WTC11 (cell line): ENCODE results near the gene FAF1. TPM values are rescaled to one million over a fixed set of nuclear protein-coding genes. Genes with fewer than 3 reads are reported as not detected.

Experiments used
- ATAC-seq: fragments of 200-7000 bp; cut with Tn5 transposase; 2 replicates; pipeline ENCODE4 v1.10.0; 2021; ENCODE audit warnings: mild to moderate bottlenecking, moderate library complexity
- CTCF ChIA-PET: fragments of 300-600 bp; sonication (Branson Sonifier 250); formaldehyde crosslinking; loops from one replicate; lab custom pipeline; 2021; ENCODE audit warnings: antibody characterized with exemption; lab: Charles Lee
- POLR2A ChIA-PET: fragments of 350-600 bp; sonication (Branson Sonifier 250); formaldehyde crosslinking; loops from one replicate; lab custom pipeline; 2021; ENCODE audit warnings: antibody characterized with exemption; lab: Charles Lee
- DNase-seq: peaks from one replicate; pipeline ENCODE4 v3.0.0; 2021; ENCODE audit warnings: low spot score
- H3K27ac Mint-ChIP-seq: 2 replicates; pipeline ENCODE4 v1.8.0; 2021; ENCODE audit warnings: mixed read lengths
- H3K27me3 Mint-ChIP-seq: 2 replicates; pipeline ENCODE4 v1.8.0; 2021; ENCODE audit warnings: low read depth, mild to moderate bottlenecking, moderate library complexity, mixed read lengths
- H3K36me3 Mint-ChIP-seq: 2 replicates; pipeline ENCODE4 v1.8.0; 2021; ENCODE audit warnings: mixed read lengths
- H3K4me1 Mint-ChIP-seq: 2 replicates; pipeline ENCODE4 v1.8.0; 2022; ENCODE audit warnings: mixed read lengths
- H3K4me3 Mint-ChIP-seq: 2 replicates; pipeline ENCODE4 v1.8.0; 2021; ENCODE audit warnings: mild to moderate bottlenecking, moderate library complexity, mixed read lengths
- H3K9me3 Mint-ChIP-seq: 2 replicates; pipeline ENCODE4 v1.8.0; 2021; ENCODE audit warnings: mixed read lengths
- CREM ChIP-seq: sonication (generic); formaldehyde crosslinking; IDR thresholded peaks from 2 replicates; pipeline ENCODE4 v1.8.1; 2022; ENCODE audit warnings: mild to moderate bottlenecking, missing genetic modification reagents, moderate library complexity
- IRF2 ChIP-seq: sonication (generic); formaldehyde crosslinking; IDR thresholded peaks from 2 replicates; pipeline ENCODE4 v1.8.0; 2022; ENCODE audit warnings: low read depth, missing genetic modification reagents, borderline replicate concordance
- MYBL2 ChIP-seq: sonication (generic); formaldehyde crosslinking; IDR thresholded peaks from 2 replicates; pipeline ENCODE4 v1.8.1; 2023; ENCODE audit warnings: mild to moderate bottlenecking, moderate library complexity, missing genetic modification reagents
- NFATC4 ChIP-seq: fragments of 250-450 bp; sonication (Bioruptor Pico); IDR thresholded peaks from 2 replicates; pipeline ENCODE4 v1.9.0; 2021; ENCODE audit warnings: mild to moderate bottlenecking
- RORB ChIP-seq: fragments of 250-450 bp; sonication (Bioruptor Pico); IDR thresholded peaks from 2 replicates; pipeline ENCODE4 v1.9.0; 2021; ENCODE audit warnings: mild to moderate bottlenecking
- SP1 ChIP-seq: sonication (generic); formaldehyde crosslinking; conservative IDR thresholded peaks from 2 replicates; pipeline ENCODE4 v1.8.1; 2022; ENCODE audit warnings: missing genetic modification reagents
- TEAD4 ChIP-seq: sonication (generic); formaldehyde crosslinking; IDR thresholded peaks from 2 replicates; pipeline ENCODE4 v1.8.0; 2022; ENCODE audit warnings: mild to moderate bottlenecking, missing genetic modification reagents
- ZNF121 ChIP-seq: sonication (generic); formaldehyde crosslinking; IDR thresholded peaks from 2 replicates; pipeline ENCODE4 v1.8.0; 2023; ENCODE audit warnings: missing genetic modification reagents
- ZNF232 ChIP-seq: sonication (generic); formaldehyde crosslinking; IDR thresholded peaks from 2 replicates; pipeline ENCODE4 v1.8.0; 2022; ENCODE audit warnings: mild to moderate bottlenecking, missing genetic modification reagents
- total RNA-seq: library from RNA; stranded (reverse); gene quantifications from 3 replicates; pipeline ENCODE4 v1.2.3, GENCODE V29; 2021
- TF ChIP-seq, protein P1 (sequence below): sonication (generic); formaldehyde crosslinking; IDR thresholded peaks from 2 replicates; pipeline ENCODE4 v1.8.0; 2022; ENCODE audit warnings: mild to moderate bottlenecking, missing genetic modification reagents
- TF ChIP-seq, protein P2 (sequence below): fragments of 250-450 bp; sonication (Bioruptor Pico); IDR thresholded peaks from 2 replicates; pipeline ENCODE4 v1.8.0; 2021; ENCODE audit warnings: mild to moderate bottlenecking
- TF ChIP-seq, protein P3 (sequence below): sonication (generic); formaldehyde crosslinking; IDR thresholded peaks from 2 replicates; pipeline ENCODE4 v1.8.1; 2023; ENCODE audit warnings: mild to moderate bottlenecking, missing genetic modification reagents
- TF ChIP-seq, protein P4 (sequence below): fragments of 250-450 bp; sonication (Bioruptor Pico); conservative IDR thresholded peaks from 2 replicates; pipeline ENCODE4 v1.9.0; 2021; ENCODE audit warnings: mild to moderate bottlenecking
- TF ChIP-seq, protein P5 (sequence below): sonication (generic); formaldehyde crosslinking; IDR thresholded peaks from 2 replicates; pipeline ENCODE4 v1.8.1; 2022; ENCODE audit warnings: low read depth, mild to moderate bottlenecking, moderate library complexity, missing genetic modification reagents, borderline replicate concordance
- TF ChIP-seq, protein P6 (sequence below): fragments of 200-600 bp; IDR thresholded peaks from 2 replicates; pipeline ENCODE4 v1.8.0; 2022; ENCODE audit warnings: antibody characterized with exemption
- TF ChIP-seq, protein P7 (sequence below): fragments of 250-450 bp; sonication (Bioruptor Pico); IDR thresholded peaks from 2 replicates; pipeline ENCODE4 v1.9.0; 2021; ENCODE audit warnings: moderate library complexity, mild to moderate bottlenecking, inconsistent platforms, borderline replicate concordance

Gene FAF1
- total RNA-seq, 1 experiment from 2014 or later = 53.5 TPM

DNA sequence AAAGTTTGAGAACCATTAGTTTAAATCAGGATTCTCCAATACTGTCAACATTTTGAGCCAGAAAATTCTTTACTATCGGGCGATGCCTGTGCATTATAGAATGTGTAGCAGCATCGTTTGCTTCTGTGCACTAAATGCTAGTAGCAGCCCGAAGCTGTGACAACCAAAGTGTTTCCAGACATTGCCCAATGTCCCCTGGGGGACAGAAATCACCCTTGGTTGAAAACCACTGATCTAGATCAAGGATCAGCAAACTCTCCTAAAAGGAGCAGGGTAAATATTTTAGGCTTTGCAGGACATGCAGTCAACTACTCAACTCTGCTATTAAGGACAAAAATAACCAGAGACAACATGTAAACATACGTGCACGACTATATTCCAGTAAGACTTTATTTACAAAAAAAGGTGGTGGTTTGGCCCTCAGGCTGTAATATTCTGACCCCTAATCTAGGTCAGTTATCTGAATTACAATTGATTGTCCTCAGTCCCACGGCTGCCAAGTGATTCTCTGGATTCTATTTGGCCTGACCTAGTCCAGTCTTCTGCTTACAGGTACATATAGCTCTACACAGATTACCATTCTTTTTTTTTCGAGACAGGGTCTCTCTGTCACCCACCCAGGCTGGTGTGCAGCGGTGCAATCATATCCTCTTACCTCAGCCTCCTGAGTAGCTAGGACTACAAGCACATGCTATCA lies 10.6 kb downstream of the FAF1 start:
- TF ChIP-seq, protein P1, sequence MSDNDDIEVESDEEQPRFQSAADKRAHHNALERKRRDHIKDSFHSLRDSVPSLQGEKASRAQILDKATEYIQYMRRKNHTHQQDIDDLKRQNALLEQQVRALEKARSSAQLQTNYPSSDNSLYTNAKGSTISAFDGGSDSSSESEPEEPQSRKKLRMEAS (CRISPR knock-in tag) = no peak
- TF ChIP-seq, protein P2, sequence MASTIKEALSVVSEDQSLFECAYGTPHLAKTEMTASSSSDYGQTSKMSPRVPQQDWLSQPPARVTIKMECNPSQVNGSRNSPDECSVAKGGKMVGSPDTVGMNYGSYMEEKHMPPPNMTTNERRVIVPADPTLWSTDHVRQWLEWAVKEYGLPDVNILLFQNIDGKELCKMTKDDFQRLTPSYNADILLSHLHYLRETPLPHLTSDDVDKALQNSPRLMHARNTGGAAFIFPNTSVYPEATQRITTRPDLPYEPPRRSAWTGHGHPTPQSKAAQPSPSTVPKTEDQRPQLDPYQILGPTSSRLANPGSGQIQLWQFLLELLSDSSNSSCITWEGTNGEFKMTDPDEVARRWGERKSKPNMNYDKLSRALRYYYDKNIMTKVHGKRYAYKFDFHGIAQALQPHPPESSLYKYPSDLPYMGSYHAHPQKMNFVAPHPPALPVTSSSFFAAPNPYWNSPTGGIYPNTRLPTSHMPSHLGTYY (CRISPR knock-in tag) = no peak
- TF ChIP-seq, protein P3, sequence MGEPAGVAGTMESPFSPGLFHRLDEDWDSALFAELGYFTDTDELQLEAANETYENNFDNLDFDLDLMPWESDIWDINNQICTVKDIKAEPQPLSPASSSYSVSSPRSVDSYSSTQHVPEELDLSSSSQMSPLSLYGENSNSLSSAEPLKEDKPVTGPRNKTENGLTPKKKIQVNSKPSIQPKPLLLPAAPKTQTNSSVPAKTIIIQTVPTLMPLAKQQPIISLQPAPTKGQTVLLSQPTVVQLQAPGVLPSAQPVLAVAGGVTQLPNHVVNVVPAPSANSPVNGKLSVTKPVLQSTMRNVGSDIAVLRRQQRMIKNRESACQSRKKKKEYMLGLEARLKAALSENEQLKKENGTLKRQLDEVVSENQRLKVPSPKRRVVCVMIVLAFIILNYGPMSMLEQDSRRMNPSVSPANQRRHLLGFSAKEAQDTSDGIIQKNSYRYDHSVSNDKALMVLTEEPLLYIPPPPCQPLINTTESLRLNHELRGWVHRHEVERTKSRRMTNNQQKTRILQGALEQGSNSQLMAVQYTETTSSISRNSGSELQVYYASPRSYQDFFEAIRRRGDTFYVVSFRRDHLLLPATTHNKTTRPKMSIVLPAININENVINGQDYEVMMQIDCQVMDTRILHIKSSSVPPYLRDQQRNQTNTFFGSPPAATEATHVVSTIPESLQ (CRISPR knock-in tag) = no peak
- TF ChIP-seq, protein P4, sequence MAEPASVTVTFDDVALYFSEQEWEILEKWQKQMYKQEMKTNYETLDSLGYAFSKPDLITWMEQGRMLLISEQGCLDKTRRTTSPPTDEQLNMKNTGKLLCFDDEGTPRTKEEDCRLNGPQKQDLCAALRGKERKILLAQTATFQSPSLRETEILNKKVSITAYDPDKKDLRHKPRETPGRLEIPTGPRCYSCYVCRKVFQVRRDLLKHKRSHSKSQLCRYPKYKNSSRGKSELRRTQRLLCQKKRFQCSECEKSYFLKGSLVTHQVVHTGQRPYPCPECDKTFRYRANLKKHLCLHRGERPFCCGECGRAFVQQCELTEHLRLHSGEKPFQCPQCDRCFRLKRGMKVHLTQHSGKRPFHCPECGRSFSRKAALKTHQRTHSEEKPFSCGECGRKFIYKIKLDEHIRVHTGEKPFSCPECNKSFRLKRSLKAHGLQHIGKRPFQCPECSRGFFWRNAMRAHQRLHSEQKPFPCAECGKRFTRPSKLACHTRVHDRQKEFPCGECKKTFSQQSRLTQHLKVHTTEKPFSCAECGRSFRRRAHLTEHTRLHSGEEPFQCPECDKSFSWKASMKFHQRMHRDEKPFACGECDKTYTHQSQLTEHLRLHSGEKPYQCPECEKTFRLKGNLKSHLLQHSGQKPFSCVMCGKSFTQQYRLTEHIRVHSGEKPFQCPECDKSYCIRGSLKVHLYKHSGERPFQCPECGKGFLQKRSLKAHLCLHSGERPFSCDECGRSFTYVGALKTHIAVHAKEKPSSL (CRISPR knock-in tag) = no peak
- TF ChIP-seq CREM (CRISPR knock-in tag) (no peak), IRF2 (no peak), MYBL2 (CRISPR knock-in tag) (no peak)
- TF ChIP-seq, protein P5, sequence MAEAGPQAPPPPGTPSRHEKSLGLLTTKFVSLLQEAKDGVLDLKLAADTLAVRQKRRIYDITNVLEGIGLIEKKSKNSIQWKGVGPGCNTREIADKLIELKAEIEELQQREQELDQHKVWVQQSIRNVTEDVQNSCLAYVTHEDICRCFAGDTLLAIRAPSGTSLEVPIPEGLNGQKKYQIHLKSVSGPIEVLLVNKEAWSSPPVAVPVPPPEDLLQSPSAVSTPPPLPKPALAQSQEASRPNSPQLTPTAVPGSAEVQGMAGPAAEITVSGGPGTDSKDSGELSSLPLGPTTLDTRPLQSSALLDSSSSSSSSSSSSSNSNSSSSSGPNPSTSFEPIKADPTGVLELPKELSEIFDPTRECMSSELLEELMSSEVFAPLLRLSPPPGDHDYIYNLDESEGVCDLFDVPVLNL (CRISPR knock-in tag) = no peak
- no peak for DNase-seq
- Mint-ChIP-seq H3K36me3 (peaks cover 12% of the 10 kb centered on the region), H3K4me1 (no peaks in the 10 kb centered on the region), H3K4me3 (no peak overlapping the region), H3K9me3 (peaks cover 6% of the 10 kb centered on the region; the same call in 1 of the 2 replicates), H3K27me3 (no peaks in the 10 kb centered on the region), H3K27ac (no peak overlapping the region; the same call in 1 of the 2 replicates)
- ATAC-seq = no peak
- ChIA-PET POLR2A (no interaction called here), CTCF (no interaction called here)

DNA sequence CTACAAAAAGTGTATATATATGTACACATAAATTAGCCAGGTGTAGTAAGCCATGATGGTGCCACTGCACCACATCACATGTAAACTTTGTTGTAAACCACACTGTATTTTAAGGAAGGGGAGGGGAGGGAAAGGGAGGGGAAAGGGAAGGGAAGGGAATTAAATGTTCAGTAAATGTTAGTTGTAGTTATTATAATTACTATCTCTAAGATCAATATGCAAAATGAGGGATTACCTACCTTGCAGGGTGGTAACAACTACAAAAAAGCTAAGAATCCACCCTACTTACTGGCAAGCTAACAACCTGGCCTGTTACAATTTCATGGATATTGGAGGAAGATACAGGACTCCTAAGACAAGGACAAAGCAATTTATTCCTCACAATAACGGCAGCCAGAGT lies 17.7 kb downstream of the FAF1 start:
- TF ChIP-seq TEAD4 (CRISPR knock-in tag) (no peak), ZNF121 (CRISPR knock-in tag) (no peak), RORB (CRISPR knock-in tag) (no peak)
- TF ChIP-seq, protein P6, sequence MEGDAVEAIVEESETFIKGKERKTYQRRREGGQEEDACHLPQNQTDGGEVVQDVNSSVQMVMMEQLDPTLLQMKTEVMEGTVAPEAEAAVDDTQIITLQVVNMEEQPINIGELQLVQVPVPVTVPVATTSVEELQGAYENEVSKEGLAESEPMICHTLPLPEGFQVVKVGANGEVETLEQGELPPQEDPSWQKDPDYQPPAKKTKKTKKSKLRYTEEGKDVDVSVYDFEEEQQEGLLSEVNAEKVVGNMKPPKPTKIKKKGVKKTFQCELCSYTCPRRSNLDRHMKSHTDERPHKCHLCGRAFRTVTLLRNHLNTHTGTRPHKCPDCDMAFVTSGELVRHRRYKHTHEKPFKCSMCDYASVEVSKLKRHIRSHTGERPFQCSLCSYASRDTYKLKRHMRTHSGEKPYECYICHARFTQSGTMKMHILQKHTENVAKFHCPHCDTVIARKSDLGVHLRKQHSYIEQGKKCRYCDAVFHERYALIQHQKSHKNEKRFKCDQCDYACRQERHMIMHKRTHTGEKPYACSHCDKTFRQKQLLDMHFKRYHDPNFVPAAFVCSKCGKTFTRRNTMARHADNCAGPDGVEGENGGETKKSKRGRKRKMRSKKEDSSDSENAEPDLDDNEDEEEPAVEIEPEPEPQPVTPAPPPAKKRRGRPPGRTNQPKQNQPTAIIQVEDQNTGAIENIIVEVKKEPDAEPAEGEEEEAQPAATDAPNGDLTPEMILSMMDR = no peak
- H3K27me3 Mint-ChIP-seq = no peaks in the 10 kb centered on the region
- ChIA-PET POLR2A (no interaction called here), CTCF (no interaction called here)
- 0 out of 2 replicates have a peak, but pooled peaks cover 4% of the 10 kb centered on the region for H3K4me1 Mint-ChIP-seq
- DNase-seq (no peak), ATAC-seq (no peak)
- no peaks in the 10 kb centered on the region for H3K36me3 Mint-ChIP-seq
- no peak overlapping the region for H3K27ac Mint-ChIP-seq
- H3K9me3 Mint-ChIP-seq = no peaks in the 10 kb centered on the region
- H3K4me3 Mint-ChIP-seq = no peak overlapping the region

DNA sequence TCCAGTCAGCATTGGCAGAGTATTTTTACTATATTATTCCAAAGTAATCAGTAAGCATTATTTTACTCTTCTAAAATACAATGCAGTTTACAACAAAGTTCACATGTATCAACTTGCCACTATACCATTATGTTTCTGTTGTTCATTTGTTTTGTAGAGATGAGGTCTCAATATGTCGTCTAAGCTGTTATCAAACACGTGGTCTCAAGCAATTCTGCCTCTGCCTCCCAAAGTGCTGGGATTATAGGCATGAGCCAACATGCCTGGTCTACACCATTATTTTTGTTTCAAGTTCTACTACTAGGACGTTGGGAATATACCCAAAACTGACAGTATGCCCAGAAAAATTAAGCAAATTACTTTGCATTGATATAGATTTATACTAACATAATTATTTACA lies 19.8 kb downstream of the FAF1 start:
- Mint-ChIP-seq H3K4me3 (no peak overlapping the region), H3K9me3 (no peaks in the 10 kb centered on the region), H3K27me3 (no peaks in the 10 kb centered on the region), H3K27ac (no peak overlapping the region), H3K4me1 (peaks cover 16% of the 10 kb centered on the region), H3K36me3 (no peaks in the 10 kb centered on the region)
- no peak for DNase-seq
- no peak for ATAC-seq
- ChIA-PET CTCF (interaction anchor here (1.7 kb wide), 1 partner anchor 11 kb away, joined by 6 read pairs; no protein-coding TSS in a partner anchor), POLR2A (interaction anchor here (0.7 kb wide), 1 partner anchor 487 kb away, joined by 10 read pairs; no protein-coding TSS in a partner anchor)
- TF ChIP-seq SP1 (CRISPR knock-in tag) = no peak
- TF ChIP-seq, protein P6 = no peak
- TF ChIP-seq ZNF232 = no peak
- TF ChIP-seq, protein P7, sequence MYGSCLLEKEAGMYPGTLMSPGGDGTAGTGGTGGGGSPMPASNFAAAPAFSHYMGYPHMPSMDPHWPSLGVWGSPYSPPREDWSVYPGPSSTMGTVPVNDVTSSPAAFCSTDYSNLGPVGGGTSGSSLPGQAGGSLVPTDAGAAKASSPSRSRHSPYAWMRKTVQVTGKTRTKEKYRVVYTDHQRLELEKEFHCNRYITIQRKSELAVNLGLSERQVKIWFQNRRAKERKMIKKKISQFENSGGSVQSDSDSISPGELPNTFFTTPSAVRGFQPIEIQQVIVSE (CRISPR knock-in tag) = no peak
- no peak for TF ChIP-seq NFATC4 (CRISPR knock-in tag)
